Prostate gland (tissue), 2 donors: ENCODE results near the gene FNDC3B.

Experiments
- CTCF ChIP-seq, 4 experiments: fragments of 200-600 bp in 2 of 4; fragments of 450-650 bp in 2 of 4; sonication (generic) in 2 of 4; IDR thresholded peaks; 1 replicate in 3 of 4; 2 replicates in 1 of 4; pipeline ENCODE4 v1.5.1; 2016 to 2019; ENCODE audit warnings: antibody characterized with exemption in 4 of 4, mild to moderate bottlenecking in 2 of 4, moderate library complexity in 2 of 4
- POLR2A ChIP-seq: fragments of 450-650 bp; IDR thresholded peaks from one replicate; pipeline ENCODE4 v1.6.1; 2016; ENCODE audit warnings: antibody characterized with exemption, mild to moderate bottlenecking
- POLR2AphosphoS5 ChIP-seq: sonication (generic); formaldehyde crosslinking; IDR thresholded peaks from one replicate; pipeline ENCODE4 v1.6.1; 2017; ENCODE audit warnings: antibody characterized with exemption

DNA sequence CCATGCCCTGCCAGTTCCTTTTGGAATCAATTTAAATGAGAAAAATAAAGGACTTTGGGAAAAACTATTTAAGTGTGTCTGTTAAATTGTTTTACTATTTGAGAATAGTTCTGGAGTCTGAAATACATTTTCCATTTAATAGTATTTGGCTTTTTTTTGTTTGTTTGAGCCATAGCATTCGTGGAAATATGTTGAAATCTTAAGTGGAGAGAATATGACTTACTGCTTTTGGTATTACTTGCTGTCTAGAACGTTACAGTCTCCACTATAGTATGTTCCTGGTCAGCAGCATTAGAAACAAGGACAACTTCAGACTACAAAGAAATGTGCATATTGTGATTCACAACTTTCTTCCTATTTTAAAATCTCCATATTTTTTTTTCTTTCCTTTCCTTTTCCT, 229.5 kb downstream of the FNDC3B start:
- TF ChIP-seq CTCF (IDR thresholded peaks at IDR 0.05) (no peak), POLR2AphosphoS5 (no peak), POLR2A (no peak)
